Measurements from ENCODE around the gene OR13C5.
"Not testable (repeated sequence)": the region's sequence is repeated elsewhere in the genome, so short reads cannot be mapped to it uniquely, and the experiment has no call there.

Gene OR13C5

GRCh38 chr9:104599313-104599712 lies at the start of gene OR13C5:
TSS of gene OR13C5 (minus strand) at chr9:104599413. CDS start at chr9:104599413, 0 bp downstream.
- not testable (repeated sequence) for DNase-seq

GRCh38 chr9:104635456-104635855 lies 36.2 kb upstream of the OR13C5 start:
- no peak for DNase-seq

GRCh38 chr9:104633976-104634520 lies 34.8 kb upstream of the OR13C5 start:
- DNase-seq, result no peak

GRCh38 chr9:104625964-104626363 lies 26.8 kb upstream of the OR13C5 start:
- not testable (repeated sequence) for DNase-seq

GRCh38 chr9:104618104-104618503 lies 18.9 kb upstream of the OR13C5 start, which contains the start of gene OR13C9:
TSS of gene OR13C9 (minus strand) at chr9:104618204. CDS start at chr9:104618204, 0 bp downstream.
- DNase-seq, result no peak

- DNase-seq, result no peak
Observed at GRCh38 chr9:104617418-104617817, 18.2 kb upstream of the OR13C5 start.

- DNase-seq, result no peak
Observed at GRCh38 chr9:104611213-104611612, 12.0 kb upstream of the OR13C5 start.

GRCh38 chr9:104608336-104608735 lies 9.1 kb upstream of the OR13C5 start:
- DNase-seq, result peak; percentile 50 to 55

GRCh38 chr9:104606152-104606551 lies 6.9 kb upstream of the OR13C5 start:
- DNase-seq, result no peak

- not testable (repeated sequence) for DNase-seq
Observed at GRCh38 chr9:104605527-104605926, 6.3 kb upstream of the OR13C5 start, which contains the start of gene OR13C2. TSS of gene OR13C2 (minus strand) at chr9:104605627. CDS start at chr9:104605627, 0 bp downstream.

- no peak for DNase-seq
Observed at GRCh38 chr9:104604801-104605200, 5.6 kb upstream of the OR13C5 start.

- not testable (repeated sequence) for DNase-seq
Observed at GRCh38 chr9:104598749-104599148, 464 bp downstream of the OR13C5 start.

GRCh38 chr9:104589626-104590025 lies 9.6 kb downstream of the OR13C5 start:
- DNase-seq, result no peak

- DNase-seq, result no peak
Observed at GRCh38 chr9:104586496-104587180, 12.6 kb downstream of the OR13C5 start.

GRCh38 chr9:104580562-104580961 lies 18.7 kb downstream of the OR13C5 start:
- DNase-seq, result no peak

- no peak for DNase-seq
Observed at GRCh38 chr9:104577263-104577662, 21.9 kb downstream of the OR13C5 start.

GRCh38 chr9:104575456-104575855 lies 23.8 kb downstream of the OR13C5 start:
- no peak for DNase-seq

GRCh38 chr9:104572612-104573011 lies 26.6 kb downstream of the OR13C5 start:
- DNase-seq, result peak; percentile 8 to 29

GRCh38 chr9:104568868-104569267 lies 30.3 kb downstream of the OR13C5 start, which contains the start of gene OR13C8:
TSS of gene OR13C8 (plus strand) at chr9:104569168. CDS start at chr9:104569168, 0 bp downstream.
- DNase-seq, result no peak

- DNase-seq, result no peak
Observed at GRCh38 chr9:104564358-104564757, 34.9 kb downstream of the OR13C5 start.

GRCh38 chr9:104556830-104557634 lies 42.2 kb downstream of the OR13C5 start:
- DNase-seq, result no peak

GRCh38 chr9:104555521-104555920 lies 43.7 kb downstream of the OR13C5 start:
- DNase-seq, result no peak

GRCh38 chr9:104553261-104553660 lies 46.0 kb downstream of the OR13C5 start:
- DNase-seq, result no peak

Measured in Kasumi-1 (cell line).